ENCODE results near the gene PFKFB4.

DNA sequence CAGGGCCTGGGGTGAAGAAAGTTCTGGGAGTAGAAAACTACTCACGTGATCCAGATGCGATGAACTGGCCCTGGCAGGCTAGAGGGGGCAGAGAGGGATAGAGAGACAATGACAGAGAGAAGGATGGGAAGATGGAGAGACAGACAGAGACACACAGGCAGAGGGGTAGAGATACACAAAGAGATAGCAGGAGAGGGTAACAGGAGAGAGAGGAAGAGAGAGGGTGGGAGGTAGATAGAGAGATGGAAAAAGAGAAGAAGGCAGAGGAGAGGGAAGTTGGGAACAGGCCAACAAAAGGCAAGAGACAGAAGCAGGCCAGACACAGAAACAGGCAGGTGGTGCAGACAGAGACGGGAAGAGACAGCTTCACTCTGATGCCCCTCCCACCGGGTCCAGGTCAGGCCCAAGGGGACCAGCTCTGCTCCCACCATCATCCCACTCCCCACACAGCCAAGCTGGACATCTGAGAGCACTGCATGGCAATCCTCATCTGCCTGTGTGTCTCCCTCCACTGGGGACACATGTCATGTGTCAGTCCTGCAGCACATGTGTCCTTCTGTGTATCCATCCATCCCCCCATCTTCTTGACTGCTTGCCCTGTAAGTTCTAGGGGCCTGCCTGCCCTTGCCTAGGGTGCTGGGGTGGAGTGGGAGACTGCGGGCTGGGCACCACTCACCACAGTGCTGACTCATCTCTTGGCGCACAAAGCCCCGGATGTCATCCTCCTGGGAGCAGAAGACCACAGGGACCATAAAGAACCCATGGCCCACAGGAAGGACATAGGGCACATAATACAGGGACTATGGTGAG lies 9.2 kb upstream of the PFKFB4 start:
- TF ChIP-seq, protein P1, sequence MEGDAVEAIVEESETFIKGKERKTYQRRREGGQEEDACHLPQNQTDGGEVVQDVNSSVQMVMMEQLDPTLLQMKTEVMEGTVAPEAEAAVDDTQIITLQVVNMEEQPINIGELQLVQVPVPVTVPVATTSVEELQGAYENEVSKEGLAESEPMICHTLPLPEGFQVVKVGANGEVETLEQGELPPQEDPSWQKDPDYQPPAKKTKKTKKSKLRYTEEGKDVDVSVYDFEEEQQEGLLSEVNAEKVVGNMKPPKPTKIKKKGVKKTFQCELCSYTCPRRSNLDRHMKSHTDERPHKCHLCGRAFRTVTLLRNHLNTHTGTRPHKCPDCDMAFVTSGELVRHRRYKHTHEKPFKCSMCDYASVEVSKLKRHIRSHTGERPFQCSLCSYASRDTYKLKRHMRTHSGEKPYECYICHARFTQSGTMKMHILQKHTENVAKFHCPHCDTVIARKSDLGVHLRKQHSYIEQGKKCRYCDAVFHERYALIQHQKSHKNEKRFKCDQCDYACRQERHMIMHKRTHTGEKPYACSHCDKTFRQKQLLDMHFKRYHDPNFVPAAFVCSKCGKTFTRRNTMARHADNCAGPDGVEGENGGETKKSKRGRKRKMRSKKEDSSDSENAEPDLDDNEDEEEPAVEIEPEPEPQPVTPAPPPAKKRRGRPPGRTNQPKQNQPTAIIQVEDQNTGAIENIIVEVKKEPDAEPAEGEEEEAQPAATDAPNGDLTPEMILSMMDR (IDR thresholded peaks at IDR 0.05; ENCODE audit: low read depth, low read length, poor library complexity, severe bottlenecking): no peak
- TF ChIP-seq EZH2phosphoT487 (IDR thresholded peaks at IDR 0.05; ENCODE audit: borderline replicate concordance, low read length): no peak
